Measurements from ENCODE around the gene DGKE. TPM values are rescaled to one million over a fixed set of nuclear protein-coding genes. Genes with fewer than 3 reads are reported as not detected.

The DGKE gene
- total RNA-seq, 1 donor from 2014 or later: 85.0 TPM

DNA sequence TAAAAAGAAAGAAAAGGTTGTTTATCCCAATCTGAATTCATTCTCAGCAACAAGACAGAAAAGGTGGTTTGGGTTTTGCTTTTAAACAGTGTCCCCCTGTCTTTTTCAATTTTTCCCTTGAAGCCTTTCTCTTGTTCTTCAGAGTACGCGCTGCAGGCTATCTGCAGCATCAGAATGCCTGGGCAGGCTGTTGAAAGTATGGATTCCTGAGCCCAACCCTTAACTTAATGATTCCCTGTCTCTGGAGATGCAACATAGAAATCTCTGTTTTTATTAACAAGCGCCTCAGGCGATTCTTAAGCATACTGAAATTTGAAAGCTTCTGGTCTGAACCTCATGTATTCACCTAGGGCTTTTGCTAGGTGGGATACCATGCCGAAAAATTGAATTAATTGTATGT, 32.1 kb downstream of the DGKE start:
- no peaks in the 10 kb centered on the region for H3K4me1 ChIP-seq
- intact Hi-C loops (cut with DNase I): no loop called here
- H3K4me3 ChIP-seq: no peak overlapping the region
- H3K27ac ChIP-seq: no peak overlapping the region
- H3K27me3 ChIP-seq: no peaks in the 10 kb centered on the region
- H3K36me3 ChIP-seq: peaks cover 14 to 27% of the 10 kb centered on the region in 2 donors
- TF ChIP-seq, protein P1, sequence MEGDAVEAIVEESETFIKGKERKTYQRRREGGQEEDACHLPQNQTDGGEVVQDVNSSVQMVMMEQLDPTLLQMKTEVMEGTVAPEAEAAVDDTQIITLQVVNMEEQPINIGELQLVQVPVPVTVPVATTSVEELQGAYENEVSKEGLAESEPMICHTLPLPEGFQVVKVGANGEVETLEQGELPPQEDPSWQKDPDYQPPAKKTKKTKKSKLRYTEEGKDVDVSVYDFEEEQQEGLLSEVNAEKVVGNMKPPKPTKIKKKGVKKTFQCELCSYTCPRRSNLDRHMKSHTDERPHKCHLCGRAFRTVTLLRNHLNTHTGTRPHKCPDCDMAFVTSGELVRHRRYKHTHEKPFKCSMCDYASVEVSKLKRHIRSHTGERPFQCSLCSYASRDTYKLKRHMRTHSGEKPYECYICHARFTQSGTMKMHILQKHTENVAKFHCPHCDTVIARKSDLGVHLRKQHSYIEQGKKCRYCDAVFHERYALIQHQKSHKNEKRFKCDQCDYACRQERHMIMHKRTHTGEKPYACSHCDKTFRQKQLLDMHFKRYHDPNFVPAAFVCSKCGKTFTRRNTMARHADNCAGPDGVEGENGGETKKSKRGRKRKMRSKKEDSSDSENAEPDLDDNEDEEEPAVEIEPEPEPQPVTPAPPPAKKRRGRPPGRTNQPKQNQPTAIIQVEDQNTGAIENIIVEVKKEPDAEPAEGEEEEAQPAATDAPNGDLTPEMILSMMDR (IDR thresholded peaks at IDR 0.05): no peak
- no peaks in the 10 kb centered on the region for H3K9me3 ChIP-seq
- DNase-seq (ENCODE audit: low spot score in 2 of 2): no peak

DNA sequence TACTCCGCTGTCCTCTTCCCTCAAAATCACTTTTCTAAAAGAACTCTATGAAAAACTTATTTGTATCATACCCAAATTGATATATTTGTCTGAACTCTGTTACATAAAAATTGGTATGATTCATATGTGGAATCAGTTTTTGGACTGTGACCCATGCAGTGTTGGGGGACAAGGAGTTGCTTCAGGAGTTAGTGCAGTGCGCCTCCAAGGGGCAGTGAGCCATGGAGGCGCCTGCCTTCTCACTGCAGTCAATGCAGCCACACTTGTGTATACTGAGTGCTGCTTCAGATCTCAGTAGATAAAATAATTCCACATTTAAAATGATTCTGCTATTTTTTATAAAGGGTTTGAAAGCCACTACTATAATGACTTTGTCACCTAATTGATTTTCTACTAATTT, 32.5 kb downstream of the DGKE start:
- Histone ChIP-seq H3K27ac (no peak overlapping the region), H3K4me3 (no peak overlapping the region), H3K9me3 (no peaks in the 10 kb centered on the region), H3K27me3 (no peaks in the 10 kb centered on the region), H3K4me1 (no peaks in the 10 kb centered on the region), H3K36me3 (peaks cover 12 to 23% of the 10 kb centered on the region in 2 donors)
- intact Hi-C loops (cut with DNase I): no loop called here
- no peak for DNase-seq (ENCODE audit: low spot score in 2 of 2)
- TF ChIP-seq, protein P1 (IDR thresholded peaks at IDR 0.05): no peak

DNA sequence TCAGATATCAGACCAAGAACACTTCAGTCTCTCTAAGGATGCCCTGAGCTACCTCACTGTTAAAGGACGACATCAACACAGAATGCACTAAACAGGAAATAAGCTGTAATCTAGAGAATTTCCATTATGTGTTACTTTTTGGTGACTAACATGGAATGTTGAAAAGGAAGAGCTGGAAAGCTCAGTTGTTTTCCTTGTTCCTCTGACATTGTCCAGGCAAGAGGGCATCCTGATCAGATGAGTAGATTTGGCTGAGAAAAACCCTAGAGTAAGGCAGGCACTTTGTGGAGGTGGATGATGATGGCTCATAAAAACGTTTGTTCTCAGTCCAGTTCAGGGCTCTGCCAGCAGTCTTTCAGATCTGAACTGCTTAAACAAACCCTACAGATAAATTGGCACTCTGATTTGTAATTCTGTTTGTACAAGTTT, 34.0 kb downstream of the DGKE start:
- intact Hi-C loops (cut with DNase I): no loop called here
- H3K27me3 ChIP-seq: no peaks in the 10 kb centered on the region
- TF ChIP-seq, protein P1 (IDR thresholded peaks at IDR 0.05): no peak

DNA sequence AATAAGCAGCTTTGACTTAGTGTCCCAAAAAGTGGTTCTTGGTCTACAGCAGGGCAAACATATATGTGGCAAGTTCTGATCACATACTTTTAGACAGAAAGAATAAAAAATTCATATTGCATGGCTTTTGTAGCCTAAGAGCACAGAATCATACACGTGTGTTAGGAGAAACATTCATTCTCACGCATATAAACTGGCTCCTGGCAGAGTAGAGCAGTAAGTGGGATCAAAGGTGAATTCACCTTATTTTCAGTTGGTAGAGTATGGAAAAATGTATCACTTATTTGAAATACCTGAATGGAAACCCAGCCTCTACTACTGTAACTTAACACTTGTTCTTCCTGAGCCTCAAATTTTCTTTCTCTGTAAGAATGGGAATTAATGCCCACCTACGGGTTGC, 34.8 kb downstream of the DGKE start:
- Histone ChIP-seq H3K9me3 (no peaks in the 10 kb centered on the region), H3K4me1 (no peaks in the 10 kb centered on the region), H3K4me3 (no peak overlapping the region), H3K27me3 (no peaks in the 10 kb centered on the region), H3K27ac (no peak overlapping the region), H3K36me3 (peaks cover 2 to 4% of the 10 kb centered on the region in 2 donors)
- intact Hi-C loops (cut with DNase I): no loop called here
- DNase-seq (ENCODE audit: low spot score in 2 of 2): no peak
- TF ChIP-seq, protein P1 (IDR thresholded peaks at IDR 0.05): no peak

More for the DNA sequence above, 34.0 kb downstream of the DGKE start:
- H3K27ac ChIP-seq: no peak overlapping the region
- H3K36me3 ChIP-seq: peaks cover 2 to 9% of the 10 kb centered on the region in 2 donors
- H3K4me1 ChIP-seq: no peaks in the 10 kb centered on the region
- H3K9me3 ChIP-seq: no peaks in the 10 kb centered on the region
- no peak overlapping the region for H3K4me3 ChIP-seq
- no peak for DNase-seq (ENCODE audit: low spot score in 2 of 2)

DNA sequence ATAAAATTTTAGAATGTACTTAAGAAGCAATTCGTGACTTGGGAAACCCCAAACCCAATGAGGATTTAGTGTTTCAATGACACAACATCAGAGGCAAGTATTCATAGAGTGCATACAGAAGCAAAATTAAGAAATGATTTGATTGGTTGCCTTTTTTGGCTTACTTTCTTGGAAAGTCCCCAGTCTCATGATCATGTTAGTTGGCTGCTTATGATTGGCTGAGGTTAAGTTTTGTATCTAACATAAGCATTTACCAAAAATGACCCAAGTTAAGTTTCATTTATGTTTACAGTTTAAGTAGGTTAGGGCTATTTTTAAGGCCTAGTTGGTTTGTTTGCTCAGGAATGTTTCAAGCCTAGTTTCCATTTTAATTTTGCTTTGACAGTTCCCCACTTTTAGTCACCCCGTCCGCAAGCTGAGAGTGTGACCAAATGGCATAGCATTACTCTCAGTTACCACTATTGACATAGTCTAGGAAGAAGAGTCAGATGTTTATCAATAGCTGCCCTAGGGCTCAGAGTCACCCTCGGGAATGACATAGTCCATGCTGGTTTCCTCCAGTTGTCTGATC, 36.2 kb downstream of the DGKE start:
- intact Hi-C loops (cut with DNase I): no loop called here
- TF ChIP-seq, protein P1 (IDR thresholded peaks at IDR 0.05): no peak
- Histone ChIP-seq H3K27me3 (no peaks in the 10 kb centered on the region), H3K9me3 (no peaks in the 10 kb centered on the region), H3K27ac (no peak overlapping the region), H3K36me3 (no peaks in the 10 kb centered on the region), H3K4me1 (no peaks in the 10 kb centered on the region), H3K4me3 (no peak overlapping the region)
- DNase-seq (ENCODE audit: low spot score in 2 of 2): no peak

DNA sequence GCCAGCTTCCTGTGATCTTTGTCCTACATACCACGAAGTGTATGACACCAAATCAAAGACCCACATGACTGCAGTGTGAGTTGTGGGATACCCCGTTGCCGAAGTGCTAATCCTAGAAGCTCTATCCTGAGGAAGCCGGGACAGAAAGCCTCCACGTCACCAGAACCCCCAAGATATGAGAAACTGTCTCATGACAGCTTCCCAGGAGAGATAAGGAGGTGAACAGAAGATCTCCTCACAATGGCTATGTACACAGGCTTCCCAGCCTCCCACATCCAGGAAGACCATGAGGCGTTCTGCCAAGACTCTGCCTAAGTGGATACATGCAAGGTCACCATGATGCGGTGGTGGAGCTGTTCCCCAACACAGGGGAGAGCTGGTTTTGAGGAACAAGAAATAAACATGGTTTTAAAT, 42.8 kb downstream of the DGKE start:
- Histone ChIP-seq H3K9me3 (no peaks in the 10 kb centered on the region), H3K27ac (no peak overlapping the region), H3K27me3 (no peaks in the 10 kb centered on the region), H3K4me1 (no peaks in the 10 kb centered on the region), H3K4me3 (no peak overlapping the region), H3K36me3 (no peaks in the 10 kb centered on the region)
- intact Hi-C loops (cut with DNase I): no loop called here
- TF ChIP-seq, protein P1 (IDR thresholded peaks at IDR 0.05): no peak
- DNase-seq (ENCODE audit: low spot score in 2 of 2): no peak

Measured in ascending aorta (tissue), 2 donors.